HG03159 (cell line): ENCODE results near the gene PSMB10.
"Not testable (repeated sequence)": the region's sequence is repeated elsewhere in the genome, so short reads cannot be mapped to it uniquely, and the experiment has no call there.

ENCODE experiments used
- ATAC-seq: cut with Tn5 transposase; IDR thresholded peaks from one replicate; pipeline ENCODE4 v1.9.1; 2021; ENCODE audit warnings: mild to moderate bottlenecking, moderate library complexity; ENCODE audit not compliant: unreplicated experiment

Gene PSMB10

GRCh38 chr16:67936124-67936879 is at the start of gene PSMB10:
TSS of gene PSMB10 (minus strand) at chr16:67936850. CDS start at chr16:67936749, 101 bp downstream.
- peak; percentile 53 for ATAC-seq

GRCh38 chr16:67982011-67982696 is 45.5 kb upstream of the PSMB10 start:
- ATAC-seq, result no peak

- ATAC-seq, result no peak
Observed at GRCh38 chr16:67979955-67980678, 43.5 kb upstream of the PSMB10 start, which contains the start of gene DPEP3. TSS of gene DPEP3 (minus strand) at chr16:67980499. CDS start at chr16:67980380, 119 bp downstream.

GRCh38 chr16:67977469-67978227 is 41.0 kb upstream of the PSMB10 start:
- no peak for ATAC-seq

GRCh38 chr16:67977005-67977404 is 40.4 kb upstream of the PSMB10 start:
- no peak for ATAC-seq

GRCh38 chr16:67976205-67976604 is 39.6 kb upstream of the PSMB10 start:
- ATAC-seq, result no peak

GRCh38 chr16:67975321-67976105 is 38.9 kb upstream of the PSMB10 start:
- ATAC-seq, result no peak

- not testable (repeated sequence) for ATAC-seq
Observed at GRCh38 chr16:67972285-67972684, 35.6 kb upstream of the PSMB10 start.

- ATAC-seq, result no peak
Observed at GRCh38 chr16:67971111-67971510, 34.5 kb upstream of the PSMB10 start.

- ATAC-seq, result no peak
Observed at GRCh38 chr16:67969254-67970039, 32.8 kb upstream of the PSMB10 start.

- ATAC-seq, result peak; percentile 71
Observed at GRCh38 chr16:67968400-67969253, 32.0 kb upstream of the PSMB10 start, which contains the start of gene SLC12A4. TSS of gene SLC12A4 (minus strand) at chr16:67968637. CDS start at chr16:67968553, 84 bp downstream.

GRCh38 chr16:67967958-67968399 is 31.3 kb upstream of the PSMB10 start:
- peak; percentile 11 for ATAC-seq

GRCh38 chr16:67967183-67967957 is 30.7 kb upstream of the PSMB10 start:
- ATAC-seq, result no peak

GRCh38 chr16:67966549-67967182 is 30.0 kb upstream of the PSMB10 start:
- no peak for ATAC-seq

- no peak for ATAC-seq
Observed at GRCh38 chr16:67965668-67966548, 29.3 kb upstream of the PSMB10 start.
